Tibial nerve (tissue), 4 donors: Measurements from ENCODE around the gene AUTS2. TPM values are rescaled to one million over a fixed set of nuclear protein-coding genes. Genes with fewer than 3 reads are reported as not detected.

Source experiments
- DNase-seq, 2 donors: peaks; one replicate each; pipeline ENCODE4 v3.0.0-alpha.2; 2019; ENCODE audit warnings: low spot score in 2 of 2
- H3K27ac ChIP-seq, 4 donors: fragments of 200-600 bp; sonication (generic) in 3 of 4; one replicate each; pipeline ENCODE4 v1.5.1; 2017 to 2019; ENCODE audit warnings: mild to moderate bottlenecking in 1 of 4
- H3K27me3 ChIP-seq, 2 donors: fragments of 200-600 bp; sonication (generic) in 1 of 2; one replicate each; pipeline versions ENCODE4 v1.5.1 to v1.6.0; 2017 to 2019
- H3K36me3 ChIP-seq, 3 donors: fragments of 200-600 bp; sonication (generic); one replicate each; pipeline ENCODE4 v1.5.1; 2018 to 2019
- H3K4me1 ChIP-seq, 4 donors: fragments of 200-600 bp; sonication (generic) in 3 of 4; one replicate each; pipeline ENCODE4 v1.5.1; 2017 to 2019
- H3K4me3 ChIP-seq, 4 donors: fragments of 200-600 bp; sonication (generic) in 3 of 4; one replicate each; pipeline ENCODE4 v1.5.1; 2017 to 2019; ENCODE audit warnings: mild to moderate bottlenecking in 1 of 4, moderate library complexity in 1 of 4
- H3K9me3 ChIP-seq, 4 donors: fragments of 200-600 bp; sonication (generic) in 3 of 4; one replicate each; pipeline ENCODE4 v1.5.1; 2017 to 2019
- EP300 ChIP-seq, 2 donors: sonication (generic); formaldehyde crosslinking; IDR thresholded peaks; one replicate each; pipeline ENCODE4 v1.6.1; 2017; ENCODE audit warnings: antibody characterized with exemption in 2 of 2, mild to moderate bottlenecking in 1 of 2
- POLR2A ChIP-seq, 2 donors: fragments of 450-650 bp; IDR thresholded peaks; one replicate each; pipeline ENCODE4 v1.6.1; 2017; ENCODE audit warnings: antibody characterized with exemption in 2 of 2, mild to moderate bottlenecking in 2 of 2, moderate library complexity in 2 of 2
- WGBS, 2 donors: methylation state at CpG; one replicate each; pipeline ENCODE4 v1.1.5; 2018; 5-methylcytosine and 5-hydroxymethylcytosine counted together
- total RNA-seq, 4 donors: library from RNA; depleted of rRNA; stranded (reverse); fragments of >200 nt; gene quantifications; one replicate each; pipeline ENCODE4 v1.1.0, GENCODE V29; 2016
- TF ChIP-seq, protein P1 (sequence below), 5 experiments: fragments of 200-600 bp in 3 of 5; fragments of 450-650 bp in 2 of 5; sonication (generic) in 3 of 5; IDR thresholded peaks; one replicate each; pipeline ENCODE4 v1.5.1; 2016 to 2019; ENCODE audit warnings: antibody characterized with exemption in 5 of 5, mild to moderate bottlenecking in 3 of 5, moderate library complexity in 2 of 5

Gene AUTS2
- total RNA-seq, 4 donors from 2014 or later, result 56.6 to 87.9 (median 71.6) TPM

- no peak overlapping the region for H3K4me3 ChIP-seq
- TF ChIP-seq POLR2A (IDR thresholded peaks at IDR 0.05) (no peak), EP300 (IDR thresholded peaks at IDR 0.05) (peak in 1 of 2 donors; percentile 31)
- TF ChIP-seq, protein P1, sequence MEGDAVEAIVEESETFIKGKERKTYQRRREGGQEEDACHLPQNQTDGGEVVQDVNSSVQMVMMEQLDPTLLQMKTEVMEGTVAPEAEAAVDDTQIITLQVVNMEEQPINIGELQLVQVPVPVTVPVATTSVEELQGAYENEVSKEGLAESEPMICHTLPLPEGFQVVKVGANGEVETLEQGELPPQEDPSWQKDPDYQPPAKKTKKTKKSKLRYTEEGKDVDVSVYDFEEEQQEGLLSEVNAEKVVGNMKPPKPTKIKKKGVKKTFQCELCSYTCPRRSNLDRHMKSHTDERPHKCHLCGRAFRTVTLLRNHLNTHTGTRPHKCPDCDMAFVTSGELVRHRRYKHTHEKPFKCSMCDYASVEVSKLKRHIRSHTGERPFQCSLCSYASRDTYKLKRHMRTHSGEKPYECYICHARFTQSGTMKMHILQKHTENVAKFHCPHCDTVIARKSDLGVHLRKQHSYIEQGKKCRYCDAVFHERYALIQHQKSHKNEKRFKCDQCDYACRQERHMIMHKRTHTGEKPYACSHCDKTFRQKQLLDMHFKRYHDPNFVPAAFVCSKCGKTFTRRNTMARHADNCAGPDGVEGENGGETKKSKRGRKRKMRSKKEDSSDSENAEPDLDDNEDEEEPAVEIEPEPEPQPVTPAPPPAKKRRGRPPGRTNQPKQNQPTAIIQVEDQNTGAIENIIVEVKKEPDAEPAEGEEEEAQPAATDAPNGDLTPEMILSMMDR (IDR thresholded peaks at IDR 0.05), result no peak
- H3K36me3 ChIP-seq, result no peaks in the 10 kb centered on the region
- H3K27ac ChIP-seq, result peak overlapping the region in 1 of 4 donors; percentile 14
- H3K9me3 ChIP-seq, result no peaks in the 10 kb centered on the region
- peaks cover 0 to 32% (median 0%) of the 10 kb centered on the region in 4 donors for H3K4me1 ChIP-seq
- 62 to 66% methylated on average over 4 of the region's 4 CpGs for WGBS, 2 donors
- H3K27me3 ChIP-seq, result no peaks in the 10 kb centered on the region
- no peak for DNase-seq
Observed at GRCh38 chr7:70387217-70387616, 788.9 kb downstream of the AUTS2 start.

DNA sequence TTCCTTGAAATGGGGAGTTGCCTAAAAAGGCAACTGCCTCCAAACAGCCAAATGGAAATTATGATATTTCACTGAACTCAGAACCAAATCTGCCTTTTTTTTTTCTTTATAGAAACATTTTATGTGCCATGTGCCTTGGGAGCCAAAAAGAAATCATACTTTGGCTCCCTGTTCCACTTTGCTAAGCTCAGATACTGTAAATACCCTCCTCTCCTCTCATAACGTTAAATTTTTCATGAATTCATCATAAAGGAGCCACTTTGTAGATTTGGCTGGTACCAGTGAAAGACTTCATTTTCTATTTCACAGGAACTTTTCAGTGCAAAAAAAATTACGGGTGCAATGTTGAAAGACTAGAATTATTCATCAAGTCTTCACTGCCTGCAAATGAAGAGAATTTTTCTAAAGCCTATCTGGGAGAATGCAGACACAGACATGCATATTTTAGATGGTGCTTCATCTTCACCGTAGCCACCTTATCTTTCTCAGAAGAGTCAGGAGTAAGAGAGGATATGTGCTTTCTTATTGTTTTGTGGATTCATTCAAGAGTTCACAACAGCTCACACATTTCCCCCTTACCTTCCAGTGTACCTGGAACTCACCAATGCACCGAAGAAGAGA lies 791.4 kb downstream of the AUTS2 start:
- Histone ChIP-seq H3K27me3 (no peaks in the 10 kb centered on the region), H3K4me1 (peaks cover 0 to 21% (median 0%) of the 10 kb centered on the region in 4 donors), H3K9me3 (no peaks in the 10 kb centered on the region), H3K4me3 (no peak overlapping the region), H3K27ac (peak overlapping the region in 2 of 4 donors; percentile 29 to 33), H3K36me3 (no peaks in the 10 kb centered on the region)
- no peak for DNase-seq
- TF ChIP-seq, protein P1 (IDR thresholded peaks at IDR 0.05), result no peak
- no peak for TF ChIP-seq EP300 (IDR thresholded peaks at IDR 0.05)
- TF ChIP-seq POLR2A (IDR thresholded peaks at IDR 0.05), result no peak
- WGBS, 2 donors, result 60 to 69% methylated on average over 4 of the region's 4 CpGs

DNA sequence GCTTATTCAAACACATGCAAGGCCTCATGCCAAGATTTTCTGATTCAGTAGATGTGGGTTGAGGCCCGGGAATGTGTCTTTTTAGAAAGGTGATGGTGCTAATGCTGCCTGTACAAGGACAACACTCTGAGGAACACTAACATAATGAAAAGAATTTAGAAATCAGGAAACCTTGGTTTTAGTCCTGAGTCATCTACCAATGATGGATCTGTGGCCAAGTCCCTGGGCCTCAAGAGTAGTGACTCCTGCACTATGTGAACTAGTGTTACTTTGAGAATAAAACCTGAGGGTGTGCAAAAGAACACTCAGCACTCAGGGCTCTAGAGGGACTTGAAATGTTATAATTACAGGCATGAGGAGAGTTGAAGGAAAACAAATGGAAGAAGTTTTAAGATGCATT lies 792.0 kb downstream of the AUTS2 start:
- TF ChIP-seq POLR2A (IDR thresholded peaks at IDR 0.05) (no peak), EP300 (IDR thresholded peaks at IDR 0.05) (peak in 1 of 2 donors; percentile 47)
- TF ChIP-seq, protein P1 (IDR thresholded peaks at IDR 0.05), result no peak
- WGBS, 2 donors, result 70 to 73% methylated on average over 1 of the region's 1 CpG
- Histone ChIP-seq H3K36me3 (no peaks in the 10 kb centered on the region), H3K27me3 (no peaks in the 10 kb centered on the region), H3K27ac (peak overlapping the region in 2 of 4 donors; percentile 29 to 45), H3K4me3 (no peak overlapping the region), H3K4me1 (peaks cover 0 to 21% (median 0%) of the 10 kb centered on the region in 4 donors), H3K9me3 (no peaks in the 10 kb centered on the region)
- DNase-seq, result peak; percentile 17 to 37

DNA sequence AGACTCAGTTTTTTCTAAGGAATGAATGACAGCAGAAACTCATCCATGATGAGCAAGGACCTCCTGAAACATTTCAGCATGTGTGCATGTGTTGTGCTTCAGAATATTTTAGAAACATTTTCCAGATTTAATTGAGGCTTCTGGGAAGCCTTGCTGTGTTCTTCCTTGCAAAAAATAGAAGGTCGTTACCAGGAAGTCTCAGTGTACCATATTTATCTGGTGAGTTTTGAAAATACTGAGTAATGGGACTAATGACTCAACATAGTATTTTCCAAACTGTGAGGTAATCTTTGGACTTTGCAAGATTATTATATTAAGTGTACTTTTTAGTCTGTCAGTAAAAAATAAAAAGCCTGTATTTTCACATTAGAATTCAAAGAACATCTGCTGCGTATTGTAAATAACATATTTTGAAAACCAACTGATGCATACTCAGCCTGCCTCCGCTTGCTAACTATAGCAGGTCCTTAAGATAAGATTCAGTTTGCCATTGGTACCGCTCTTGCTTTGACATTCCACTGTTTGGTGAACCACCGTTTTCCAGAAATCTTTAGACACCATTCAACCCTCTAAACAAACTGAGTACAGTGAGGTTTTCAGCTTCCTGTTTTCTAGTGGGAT lies 794.1 kb downstream of the AUTS2 start:
- Histone ChIP-seq H3K27me3 (no peaks in the 10 kb centered on the region), H3K27ac (peak overlapping the region in 2 of 4 donors; percentile 45 to 74), H3K9me3 (no peaks in the 10 kb centered on the region), H3K36me3 (no peaks in the 10 kb centered on the region), H3K4me3 (no peak overlapping the region), H3K4me1 (peaks cover 0 to 16% (median 0%) of the 10 kb centered on the region in 4 donors)
- WGBS, 2 donors, result 66 to 70% methylated on average over 5 of the region's 5 CpGs
- TF ChIP-seq POLR2A (IDR thresholded peaks at IDR 0.05) (no peak), EP300 (IDR thresholded peaks at IDR 0.05) (peak in 1 of 2 donors; percentile 74)
- DNase-seq, result no peak

DNA sequence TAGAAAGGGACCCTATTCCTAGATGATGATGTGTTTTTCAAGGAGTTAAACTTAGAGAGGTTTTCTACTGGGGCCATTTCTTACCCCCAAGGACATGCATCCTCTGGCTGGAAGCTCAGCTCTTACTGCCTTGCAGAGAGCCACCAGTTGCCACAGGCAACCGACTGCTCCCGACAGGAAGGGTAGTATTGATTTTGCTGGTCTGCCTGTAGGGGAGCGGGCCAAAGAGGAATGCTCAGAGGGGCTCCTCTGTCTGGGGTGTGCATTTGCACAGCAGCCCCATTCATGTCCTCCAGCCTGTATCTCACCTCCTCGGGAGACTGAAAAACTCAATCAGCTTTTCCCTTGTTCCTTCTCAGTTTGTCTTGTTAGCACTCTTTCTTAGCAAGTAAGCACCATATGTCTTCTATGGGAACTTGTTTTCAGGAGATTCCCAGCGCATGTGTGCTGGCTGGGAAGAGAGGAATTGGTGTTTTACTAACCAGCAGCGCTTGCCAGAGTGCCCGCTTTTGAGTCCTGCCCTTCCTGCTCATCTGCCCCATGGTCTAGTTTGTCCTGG lies 794.7 kb downstream of the AUTS2 start:
- Histone ChIP-seq H3K27me3 (no peaks in the 10 kb centered on the region), H3K27ac (peak overlapping the region in 2 of 4 donors; percentile 40 to 48)
- DNase-seq, result no peak

DNA sequence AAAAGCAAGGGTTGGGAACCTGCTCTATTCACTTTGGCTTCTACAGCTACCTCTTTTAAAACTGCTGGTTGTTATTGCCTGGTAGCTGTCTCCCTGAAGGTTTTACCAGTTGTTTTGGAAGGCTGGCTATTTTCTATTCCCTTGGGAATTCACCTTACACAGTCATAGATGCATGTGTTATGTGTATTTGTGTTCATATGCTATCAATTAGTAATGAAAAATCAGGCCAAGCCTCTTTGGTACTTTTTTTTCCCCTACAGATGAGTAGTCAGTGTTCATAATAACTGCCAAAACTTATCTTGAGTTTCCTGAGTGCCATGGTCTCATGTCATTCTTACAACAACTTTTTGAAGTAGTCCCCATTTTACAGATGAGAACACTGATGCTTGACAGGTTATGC lies 795.7 kb downstream of the AUTS2 start:
- DNase-seq, result no peak
- H3K4me3 ChIP-seq, result no peak overlapping the region
- H3K36me3 ChIP-seq, result no peaks in the 10 kb centered on the region
- H3K27me3 ChIP-seq, result no peaks in the 10 kb centered on the region
- H3K4me1 ChIP-seq, result peaks cover 0 to 12% (median 0%) of the 10 kb centered on the region in 4 donors
- no peak overlapping the region for H3K27ac ChIP-seq
- H3K9me3 ChIP-seq, result no peaks in the 10 kb centered on the region
- no peak for TF ChIP-seq EP300 (IDR thresholded peaks at IDR 0.05)
- TF ChIP-seq POLR2A (IDR thresholded peaks at IDR 0.05), result no peak
- TF ChIP-seq, protein P1 (IDR thresholded peaks at IDR 0.05), result no peak

More for the DNA sequence above, 794.7 kb downstream of the AUTS2 start:
- Histone ChIP-seq H3K4me1 (peaks cover 0 to 12% (median 0%) of the 10 kb centered on the region in 4 donors), H3K4me3 (no peak overlapping the region), H3K9me3 (no peaks in the 10 kb centered on the region), H3K36me3 (no peaks in the 10 kb centered on the region)
- WGBS, 2 donors, result 74 to 75% methylated on average over 7 of the region's 7 CpGs
- no peak for TF ChIP-seq POLR2A (IDR thresholded peaks at IDR 0.05)
